GM10847 (cell line): ENCODE data around the gene TSHZ2.

Experiments
- POLR2A ChIP-seq: IDR thresholded peaks from 2 replicates; pipeline ENCODE4 v1.6.1; 2011; ENCODE audit not compliant: insufficient read length; ENCODE audit errors: extremely low read depth

Gene TSHZ2

GRCh38 chr20:53247468-53248103, 275.4 kb downstream of the TSHZ2 start:
- TF ChIP-seq POLR2A = no peak

DNA sequence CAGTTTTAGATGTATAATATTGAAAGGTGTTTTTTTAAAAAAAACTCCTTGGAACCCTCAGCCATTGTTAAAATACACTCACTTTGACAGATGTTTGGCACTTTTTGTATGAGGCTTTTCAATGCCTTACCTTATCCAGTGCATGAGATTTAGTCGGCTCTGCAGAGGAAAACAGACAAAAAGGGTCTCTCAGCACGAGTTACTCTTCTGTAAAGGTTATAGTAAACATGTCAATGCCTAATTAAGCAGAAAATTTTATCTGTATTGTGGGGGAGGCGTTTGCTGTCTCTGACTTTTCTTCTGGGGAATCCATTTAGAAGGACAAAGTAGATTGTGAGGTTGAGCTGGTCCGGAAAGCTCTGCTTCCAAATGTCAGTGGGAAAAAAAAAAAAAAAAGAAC, 278.3 kb downstream of the TSHZ2 start:
- TF ChIP-seq POLR2A = no peak

DNA sequence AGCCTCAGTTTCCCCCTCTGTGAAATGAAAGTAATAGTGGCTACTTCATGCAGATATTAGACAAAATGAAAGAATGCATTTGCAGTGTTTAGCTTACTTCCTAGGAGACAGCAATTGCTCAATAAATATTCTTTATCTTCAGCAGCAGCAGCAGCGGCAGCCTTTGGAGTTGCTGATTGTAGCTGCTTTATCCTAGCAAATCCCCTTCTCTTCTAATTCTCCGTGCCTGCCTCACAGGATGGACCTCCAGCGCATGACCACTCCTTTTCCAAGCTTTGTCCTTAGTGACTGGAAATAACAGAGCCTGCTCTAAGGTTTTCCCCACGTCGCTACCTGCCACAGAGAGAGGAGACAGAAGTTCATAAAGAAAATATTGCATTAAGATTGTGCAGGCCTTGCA, 279.8 kb downstream of the TSHZ2 start:
- TF ChIP-seq POLR2A = no peak

GRCh38 chr20:53253668-53254067, 281.5 kb downstream of the TSHZ2 start:
- no peak for TF ChIP-seq POLR2A

GRCh38 chr20:53255102-53255710, 283.0 kb downstream of the TSHZ2 start:
- TF ChIP-seq POLR2A = no peak

DNA sequence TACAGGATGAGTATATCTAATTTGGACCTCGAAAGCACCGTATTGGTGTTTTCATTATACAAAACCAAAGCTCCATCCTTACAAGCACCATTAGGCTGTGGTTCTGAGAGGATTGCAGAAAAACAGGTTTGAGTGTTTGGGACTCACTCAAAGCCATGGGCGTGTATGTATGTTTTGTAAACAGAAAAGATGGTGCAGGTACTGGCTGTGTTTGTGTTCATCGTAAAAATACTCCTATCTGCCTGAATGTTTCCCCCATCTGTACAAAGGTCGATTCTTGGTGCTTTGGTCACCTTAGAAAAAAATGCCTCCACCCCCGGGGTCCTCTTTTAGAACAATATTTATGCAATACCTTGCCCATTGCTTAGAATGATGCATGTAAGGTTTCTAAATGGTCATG, 286.6 kb downstream of the TSHZ2 start:
- no peak for TF ChIP-seq POLR2A

DNA sequence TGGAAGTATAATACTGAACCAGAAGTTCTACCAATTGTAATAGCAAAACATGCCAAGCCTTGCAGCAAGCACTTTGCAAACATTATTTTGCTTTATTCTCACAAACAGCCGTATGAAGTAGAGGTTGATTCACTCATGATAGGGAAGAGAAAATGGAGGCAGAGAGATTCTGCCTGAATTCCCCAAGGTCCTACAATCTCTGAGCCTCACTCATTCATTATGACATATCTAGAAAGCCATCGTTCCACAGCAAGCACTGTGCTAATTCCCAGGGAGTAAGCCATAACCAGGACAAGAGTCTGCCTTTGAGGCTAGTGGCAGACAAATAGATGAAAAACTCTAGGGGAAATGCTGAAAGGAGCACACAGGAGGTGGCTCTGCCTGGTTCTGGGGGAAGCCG, 288.0 kb downstream of the TSHZ2 start:
- no peak for TF ChIP-seq POLR2A

- TF ChIP-seq POLR2A = no peak
Observed at GRCh38 chr20:53260591-53260990, 288.4 kb downstream of the TSHZ2 start.

DNA sequence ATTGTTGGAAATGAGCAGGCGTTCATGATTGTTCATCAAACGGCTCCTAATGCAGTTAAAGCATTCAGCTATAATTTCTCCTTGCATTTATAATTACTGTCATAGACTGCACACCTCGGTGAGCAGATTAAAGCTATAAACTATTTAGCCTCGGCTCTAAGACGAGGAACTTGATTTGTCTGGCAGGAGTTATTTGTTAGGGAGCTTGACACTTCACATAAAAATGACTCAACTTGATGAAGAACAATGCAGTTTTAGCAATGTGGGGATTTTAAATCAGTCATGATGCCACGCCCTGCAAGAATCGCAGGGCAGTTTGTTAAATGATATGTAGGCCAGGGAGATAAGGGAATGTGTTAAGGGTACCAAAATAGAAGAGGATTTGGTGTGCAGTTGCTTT, 290.2 kb downstream of the TSHZ2 start:
- no peak for TF ChIP-seq POLR2A

DNA sequence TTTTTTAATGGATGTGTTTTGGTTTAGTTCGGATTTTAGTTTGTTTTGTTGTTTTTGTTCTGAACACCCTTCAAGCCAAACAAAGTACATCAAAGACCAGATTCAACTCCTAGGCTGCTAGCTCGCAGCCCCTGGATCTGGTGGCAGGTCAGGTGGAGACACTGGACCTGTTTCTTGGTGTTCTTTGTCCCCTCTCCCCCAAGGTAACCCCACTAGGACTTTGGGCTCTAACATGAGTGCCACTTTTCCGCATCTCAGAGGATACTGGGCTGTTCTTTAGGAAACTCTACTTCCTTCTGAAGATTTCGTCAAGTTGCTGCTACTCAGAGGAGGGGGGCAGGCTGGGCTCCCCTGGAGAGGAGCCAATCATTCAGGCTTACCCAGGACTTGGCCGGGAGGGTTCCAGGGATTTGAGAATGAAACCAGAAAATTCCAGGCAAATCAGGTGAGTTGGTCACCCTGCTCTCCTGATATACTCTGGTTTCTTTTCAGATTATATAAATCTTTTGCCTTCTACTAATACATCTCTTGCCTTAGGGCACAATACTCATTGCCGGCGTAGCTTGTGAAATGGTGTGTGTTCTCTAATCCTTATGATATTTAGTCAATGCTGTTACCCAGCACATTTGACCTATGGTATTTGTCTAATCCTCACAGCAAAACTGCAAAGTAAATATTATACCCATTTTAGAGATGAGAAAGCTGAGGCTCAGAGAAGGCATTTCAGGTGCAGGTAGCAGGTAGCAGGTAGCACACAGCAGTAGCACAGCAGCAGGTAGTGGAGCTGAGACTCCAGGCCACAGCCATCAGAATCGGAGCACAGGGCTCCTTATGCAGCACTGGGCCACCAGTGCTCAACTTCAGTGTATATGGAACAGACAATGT, 291.6 kb downstream of the TSHZ2 start:
- no peak for TF ChIP-seq POLR2A

- TF ChIP-seq POLR2A = no peak
Observed at GRCh38 chr20:53264604-53265003, 292.4 kb downstream of the TSHZ2 start.

DNA sequence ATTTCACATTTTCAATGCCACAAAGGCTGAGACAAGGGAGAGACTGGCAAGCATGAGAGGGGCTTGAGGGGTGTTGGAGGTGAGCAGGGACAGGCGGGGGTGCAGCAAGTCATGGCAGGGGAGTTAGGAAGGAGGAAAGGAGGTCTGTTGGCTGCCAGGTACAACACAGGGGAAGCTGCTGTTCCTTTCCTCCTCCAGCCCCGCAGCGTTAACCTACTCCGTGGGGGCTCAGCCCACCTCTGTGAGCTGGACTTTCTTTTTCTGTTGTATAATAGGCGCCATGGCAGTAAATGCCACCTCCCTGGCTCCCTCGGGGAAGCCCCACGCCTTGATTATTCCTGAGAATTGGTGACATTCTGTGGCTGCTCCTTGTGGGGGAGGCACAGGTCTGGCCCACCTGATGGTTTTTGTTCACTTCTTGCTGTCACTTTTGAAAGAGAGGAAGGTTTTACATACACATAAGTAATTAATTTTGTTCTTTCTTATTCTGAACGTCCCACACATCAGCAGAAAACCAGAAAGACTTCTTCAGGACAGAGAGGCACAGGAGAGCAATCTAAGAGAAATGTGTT, 293.2 kb downstream of the TSHZ2 start:
- no peak for TF ChIP-seq POLR2A

- no peak for TF ChIP-seq POLR2A
Observed at GRCh38 chr20:53269380-53269779, 297.2 kb downstream of the TSHZ2 start.

GRCh38 chr20:53270792-53271375, 298.7 kb downstream of the TSHZ2 start:
- TF ChIP-seq POLR2A = no peak

DNA sequence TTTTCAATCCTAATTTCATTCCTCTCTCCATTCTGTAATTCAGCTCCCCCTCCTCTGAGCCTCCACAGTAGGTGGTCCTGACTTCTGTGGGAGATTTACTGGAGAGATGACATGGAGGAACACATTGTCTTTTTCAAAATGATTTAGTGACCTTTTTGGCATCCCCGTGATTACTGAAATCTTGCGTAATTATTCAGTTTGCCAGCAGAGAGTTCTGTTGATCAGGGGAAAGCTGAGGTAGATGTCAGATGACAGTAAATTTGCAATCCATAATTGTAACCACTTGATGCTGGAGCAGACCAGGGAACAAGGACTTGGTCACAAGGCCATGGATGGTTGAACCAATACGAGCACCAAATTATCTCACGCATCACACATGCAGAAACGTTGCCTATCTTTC, 302.2 kb downstream of the TSHZ2 start:
- TF ChIP-seq POLR2A = no peak
